Smooth muscle cell (in vitro differentiated cells): Measurements from ENCODE around the gene LSM12. TPM values are rescaled to one million over a fixed set of nuclear protein-coding genes. Genes with fewer than 3 reads are reported as not detected.

ENCODE experiments used
- DNase-seq: peaks from one replicate; lab custom pipeline; 2025; ENCODE audit not compliant: unreplicated experiment; lab: John Stamatoyannopoulos, UW
- H2AFZ ChIP-seq: fragments of 200-600 bp; sonication (generic); 2 replicates; pipeline ENCODE4 v1.6.0; 2016; ENCODE audit warnings: antibody characterized with exemption, low read depth, mild to moderate bottlenecking
- H3F3A ChIP-seq: fragments of 200-600 bp; sonication (generic); 2 replicates; pipeline ENCODE4 v1.6.0; 2017; ENCODE audit warnings: antibody characterized with exemption, low read depth
- H3K27ac ChIP-seq: fragments of 200-600 bp; sonication (generic); 2 replicates; pipeline ENCODE4 v1.5.1; 2016; ENCODE audit warnings: low read depth, mild to moderate bottlenecking
- H3K27me3 ChIP-seq: fragments of 200-600 bp; sonication (generic); 2 replicates; pipeline ENCODE4 v1.6.1; 2016; ENCODE audit warnings: low read depth, mild to moderate bottlenecking
- H3K36me3 ChIP-seq: fragments of 200-600 bp; sonication (generic); 2 replicates; pipeline ENCODE4 v1.5.1; 2016; ENCODE audit warnings: low read depth
- H3K4me1 ChIP-seq: fragments of 200-600 bp; sonication (generic); 2 replicates; pipeline ENCODE4 v1.5.1; 2016; ENCODE audit warnings: low read depth
- H3K4me2 ChIP-seq: fragments of 200-600 bp; sonication (generic); 2 replicates; pipeline ENCODE4 v1.6.0; 2016; ENCODE audit warnings: mild to moderate bottlenecking
- H3K4me3 ChIP-seq: fragments of 200-600 bp; sonication (generic); 2 replicates; pipeline ENCODE4 v1.5.1; 2016; ENCODE audit warnings: mild to moderate bottlenecking
- H3K79me2 ChIP-seq: fragments of 200-600 bp; sonication (generic); 2 replicates; pipeline ENCODE4 v1.6.0; 2016; ENCODE audit warnings: low read depth, mild to moderate bottlenecking
- H3K9ac ChIP-seq: fragments of 200-600 bp; sonication (generic); 2 replicates; pipeline ENCODE4 v1.6.0; 2016; ENCODE audit warnings: low read depth
- H3K9me3 ChIP-seq: fragments of 200-600 bp; sonication (generic); replicated peaks from 2 replicates; pipeline ENCODE4 v1.5.1; 2016; ENCODE audit warnings: low read depth
- H4K20me1 ChIP-seq: fragments of 200-600 bp; sonication (generic); 2 replicates; pipeline ENCODE4 v1.6.0; 2016; ENCODE audit warnings: low read depth
- CTCF ChIP-seq: fragments of 200-600 bp; sonication (generic); IDR thresholded peaks from 2 replicates; pipeline ENCODE4 v1.5.1; 2017; ENCODE audit warnings: borderline replicate concordance, mild to moderate bottlenecking, antibody characterized with exemption; ENCODE audit not compliant: insufficient read depth, poor library complexity, severe bottlenecking
- WGBS: methylation state at CpG from one replicate; pipeline ENCODE4 v1.1.7; 2016; ENCODE audit warnings: low lambda C conversion rate; 5-methylcytosine and 5-hydroxymethylcytosine counted together
- polyA plus RNA-seq: library from polyadenylated mRNA; unstranded; fragments of >200 nt; fragmentation: Nextera tagmentation; extraction: Ambion mirVana; gene quantifications from 2 replicates; pipeline ENCODE4 v1.2.1, GENCODE V29; 2016
- total RNA-seq: library from RNA; depleted of rRNA; stranded (reverse); fragments of >200 nt; gene quantifications from 2 replicates; pipeline ENCODE4 v1.2.3, GENCODE V29; 2014

LSM12 gene
- total and polyA plus RNA-seq, 2 experiments from 2014 or later = 42.3 to 52.0 TPM

GRCh38 chr17:44108440-44109311 is 42.2 kb upstream of the LSM12 start:
- H3F3A ChIP-seq = no peaks in the 10 kb centered on the region
- peak; percentile 71 for DNase-seq
- no peaks in the 10 kb centered on the region for H3K27me3 ChIP-seq
- H3K9me3 ChIP-seq = no peaks in the 10 kb centered on the region
- H3K9ac ChIP-seq = peak overlapping the region; percentile 65
- no peak overlapping the region for H3K4me3 ChIP-seq
- H4K20me1 ChIP-seq = peaks cover 47% of the 10 kb centered on the region
- TF ChIP-seq CTCF = no peak
- peaks cover 25% of the 10 kb centered on the region for H3K4me1 ChIP-seq
- peaks cover 49% of the 10 kb centered on the region for H3K79me2 ChIP-seq
- H3K27ac ChIP-seq = peak overlapping the region; percentile 94
- peak overlapping the region; percentile 88 for H3K4me2 ChIP-seq
- H3K36me3 ChIP-seq = no peaks in the 10 kb centered on the region
- WGBS = 31% methylated on average over 16 of the region's 16 CpGs
- H2AFZ ChIP-seq = no peak overlapping the region

- H3K4me3 ChIP-seq = no peak overlapping the region
- no peak overlapping the region for H3K27ac ChIP-seq
- H3K4me1 ChIP-seq = peaks cover 25% of the 10 kb centered on the region
- no peak for DNase-seq
- H3K36me3 ChIP-seq = no peaks in the 10 kb centered on the region
- no peaks in the 10 kb centered on the region for H3K9me3 ChIP-seq
- H3K79me2 ChIP-seq = peaks cover 51% of the 10 kb centered on the region
- H2AFZ ChIP-seq = no peak overlapping the region
- no peaks in the 10 kb centered on the region for H3F3A ChIP-seq
- no peaks in the 10 kb centered on the region for H3K27me3 ChIP-seq
- H4K20me1 ChIP-seq = peaks cover 34% of the 10 kb centered on the region
- WGBS = 95% methylated on average over 4 of the region's 4 CpGs
- no peak overlapping the region for H3K9ac ChIP-seq
- no peak for TF ChIP-seq CTCF
- H3K4me2 ChIP-seq = no peak overlapping the region
Observed at GRCh38 chr17:44106801-44107200, 40.3 kb upstream of the LSM12 start.

- 37% methylated on average over 3 of the region's 3 CpGs for WGBS
- H2AFZ ChIP-seq = no peak overlapping the region
- H3K27ac ChIP-seq = no peak overlapping the region
- H3K9me3 ChIP-seq = no peaks in the 10 kb centered on the region
- H3K36me3 ChIP-seq = no peaks in the 10 kb centered on the region
- TF ChIP-seq CTCF = no peak
- H3F3A ChIP-seq = no peaks in the 10 kb centered on the region
- peaks cover 18% of the 10 kb centered on the region for H3K4me1 ChIP-seq
- H3K4me2 ChIP-seq = no peak overlapping the region
- H4K20me1 ChIP-seq = peaks cover 30% of the 10 kb centered on the region
- no peak overlapping the region for H3K4me3 ChIP-seq
- H3K79me2 ChIP-seq = peaks cover 52% of the 10 kb centered on the region
- no peak for DNase-seq
- H3K9ac ChIP-seq = no peak overlapping the region
- no peaks in the 10 kb centered on the region for H3K27me3 ChIP-seq
Observed at GRCh38 chr17:44105941-44106340, 39.5 kb upstream of the LSM12 start.
